Stimulated activated effector memory CD8-positive, alpha-beta T cell treated with anti-CD3 and anti-CD28 coated beads, Interleukin-12 subunit alpha, Interleukin-12 subunit beta, amount 100 ng/mL, for 72 hours (primary cell): ENCODE results near the gene PCNX3.
"Not testable (repeated sequence)": the region's sequence is repeated elsewhere in the genome, so short reads cannot be mapped to it uniquely, and the experiment has no call there.

Experiments
- ATAC-seq: fragments of 150-1000 bp; cut with Tn5 transposase; 2 replicates; pipeline ENCODE4 v1.10.0; 2021
- DNase-seq, 2 donors: peaks; one replicate each; pipeline ENCODE4 v3.0.0; 2021 to 2022; ENCODE audit warnings: low spot score in 2 of 2
- H3K27ac Mint-ChIP-seq: one replicate; pipeline ENCODE4 v1.8.0; 2022; ENCODE audit warnings: mild to moderate bottlenecking, mixed read lengths
- H3K36me3 Mint-ChIP-seq: one replicate; pipeline ENCODE4 v1.8.0; 2022; ENCODE audit warnings: mild to moderate bottlenecking, mixed read lengths
- H3K4me1 Mint-ChIP-seq: one replicate; pipeline ENCODE4 v1.8.0; 2022; ENCODE audit warnings: mixed read lengths
- H3K4me3 Mint-ChIP-seq: one replicate; pipeline ENCODE4 v1.8.0; 2022; ENCODE audit warnings: mild to moderate bottlenecking, mixed read lengths
- H3K9me3 Mint-ChIP-seq: one replicate; pipeline ENCODE4 v1.8.0; 2022; ENCODE audit warnings: mixed read lengths

PCNX3 gene

DNA sequence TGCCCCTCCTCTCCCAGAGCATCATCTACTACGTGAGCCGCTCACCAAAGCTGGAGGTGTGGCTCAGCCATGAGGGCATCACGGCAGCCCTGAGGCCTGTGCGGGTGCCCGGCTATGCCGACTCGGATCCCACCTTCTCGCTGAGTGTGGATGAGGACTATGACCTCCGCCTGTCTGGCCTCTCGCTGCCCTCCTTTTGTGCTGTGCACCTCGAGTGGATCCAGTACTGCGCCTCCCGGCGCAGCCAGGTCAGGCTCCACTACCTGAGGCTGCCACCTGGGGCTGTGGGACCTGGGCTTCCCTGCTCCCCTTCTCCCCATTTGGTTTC is 18.5 kb downstream of the PCNX3 start:
- H3K36me3 Mint-ChIP-seq = peaks cover 65% of the 10 kb centered on the region

DNA sequence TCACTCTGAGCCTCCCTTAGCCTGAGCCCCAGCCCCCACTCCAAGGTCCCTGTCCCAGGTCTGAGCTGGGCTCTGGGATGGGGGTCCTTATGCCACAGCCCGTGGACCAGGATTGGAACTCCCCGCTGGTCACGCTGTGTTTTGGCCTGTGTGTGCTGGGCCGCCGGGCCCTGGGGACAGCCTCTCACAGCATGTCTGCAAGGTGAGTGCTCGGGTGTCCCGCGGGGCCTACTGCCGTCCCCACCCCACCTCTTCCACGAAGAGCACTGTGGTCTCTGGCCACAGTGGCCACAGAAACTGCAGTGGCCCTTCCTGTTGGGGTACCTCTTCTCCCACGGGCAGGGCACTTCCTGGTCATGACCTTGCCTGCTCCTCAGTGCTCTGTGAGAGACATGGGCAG is 18.9 kb downstream of the PCNX3 start:
- no peak for ATAC-seq
- peaks cover 64% of the 10 kb centered on the region for H3K36me3 Mint-ChIP-seq

More for the DNA sequence above, 18.5 kb downstream of the PCNX3 start:
- H3K4me3 Mint-ChIP-seq = peak overlapping the region; percentile 44
- no peaks in the 10 kb centered on the region for H3K9me3 Mint-ChIP-seq
- peak; percentile 35 for ATAC-seq
- peaks cover 44% of the 10 kb centered on the region for H3K4me1 Mint-ChIP-seq
- peak overlapping the region; percentile 94 for H3K27ac Mint-ChIP-seq
- no peak for DNase-seq

DNA sequence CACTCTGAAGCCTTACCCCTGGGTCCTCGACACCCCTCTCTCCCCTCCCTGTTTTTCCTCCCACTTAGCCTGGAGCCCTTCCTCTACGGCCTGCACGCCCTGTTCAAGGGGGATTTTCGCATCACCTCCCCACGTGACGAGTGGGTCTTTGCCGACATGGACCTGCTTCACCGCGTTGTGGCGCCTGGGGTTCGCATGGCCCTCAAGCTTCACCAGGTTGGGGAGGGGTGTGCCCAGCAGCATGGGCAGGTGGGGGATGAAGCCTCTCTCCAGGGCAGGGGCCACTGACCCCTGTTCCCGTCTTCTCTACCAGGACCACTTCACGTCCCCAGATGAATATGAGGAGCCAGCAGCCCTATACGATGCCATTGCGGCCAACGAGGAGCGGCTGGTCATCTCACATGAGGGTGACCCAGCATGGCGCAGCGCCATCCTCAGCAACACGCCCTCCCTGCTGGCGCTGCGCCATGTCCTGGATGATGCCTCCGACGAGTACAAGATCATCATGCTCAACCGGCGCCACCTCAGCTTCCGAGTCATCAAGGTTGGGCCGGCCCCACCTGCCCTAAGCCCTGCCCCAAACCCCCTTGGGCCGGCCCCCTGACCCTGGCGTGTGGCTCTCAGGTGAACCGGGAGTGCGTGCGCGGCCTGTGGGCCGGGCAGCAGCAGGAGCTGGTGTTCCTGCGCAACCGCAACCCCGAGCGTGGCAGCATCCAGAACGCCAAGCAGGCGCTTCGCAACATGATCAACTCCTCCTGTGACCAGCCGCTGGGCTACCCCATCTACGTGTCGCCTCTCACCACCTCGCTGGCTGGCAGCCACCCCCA is 19.5 kb downstream of the PCNX3 start:
- ATAC-seq (no peak), DNase-seq (no peak)
- Mint-ChIP-seq H3K36me3 (peaks cover 68% of the 10 kb centered on the region), H3K27ac (peak overlapping the region; percentile 94), H3K4me1 (peaks cover 55% of the 10 kb centered on the region), H3K9me3 (no peaks in the 10 kb centered on the region), H3K4me3 (no peak overlapping the region)

More for the DNA sequence above, 18.9 kb downstream of the PCNX3 start:
- Mint-ChIP-seq H3K27ac (peak overlapping the region; percentile 94), H3K4me1 (peaks cover 48% of the 10 kb centered on the region), H3K9me3 (no peaks in the 10 kb centered on the region), H3K4me3 (peak overlapping the region; percentile 44)
- no peak for DNase-seq

DNA sequence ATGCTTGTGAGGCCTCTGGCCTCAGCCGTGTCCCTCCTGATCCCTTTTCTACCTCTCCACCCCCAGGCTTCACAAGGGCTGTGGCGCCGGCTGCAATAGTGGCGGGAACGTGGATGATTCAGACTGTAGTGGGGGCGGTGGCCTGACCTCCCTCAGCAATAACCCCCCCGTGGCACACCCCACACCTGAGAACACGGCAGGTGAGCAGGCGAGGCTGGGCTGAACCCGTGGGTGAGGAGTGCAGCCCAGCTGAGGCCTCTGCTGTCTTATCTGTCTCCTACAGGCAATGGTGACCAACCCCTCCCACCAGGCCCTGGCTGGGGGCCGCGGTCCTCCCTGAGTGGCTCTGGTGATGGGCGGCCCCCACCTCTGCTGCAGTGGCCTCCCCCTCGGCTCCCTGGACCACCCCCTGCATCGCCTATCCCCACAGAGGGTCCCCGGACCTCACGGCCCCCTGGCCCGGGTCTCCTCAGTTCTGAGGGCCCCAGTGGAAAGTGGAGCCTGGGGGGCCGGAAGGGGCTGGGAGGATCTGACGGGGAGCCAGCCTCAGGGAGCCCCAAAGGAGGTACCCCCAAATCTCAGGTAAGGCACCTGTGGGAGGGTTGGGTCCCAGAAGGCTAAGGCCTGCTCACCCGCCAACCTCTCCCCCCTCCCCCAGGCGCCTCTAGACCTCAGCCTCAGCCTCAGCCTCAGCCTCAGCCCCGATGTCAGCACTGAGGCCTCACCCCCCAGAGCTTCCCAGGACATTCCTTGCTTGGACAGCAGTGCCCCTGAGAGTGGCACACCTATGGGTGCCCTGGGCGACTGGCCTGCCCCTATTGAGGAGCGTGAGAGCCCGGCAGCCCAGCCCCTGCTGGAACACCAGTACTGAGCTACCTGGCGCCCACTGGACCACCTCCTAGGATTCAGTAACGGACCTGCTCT is 20.8 kb downstream of the PCNX3 start:
- Mint-ChIP-seq H3K4me3 (peak overlapping the region; percentile 94), H3K4me1 (peaks cover 64% of the 10 kb centered on the region), H3K27ac (peak overlapping the region; percentile 96), H3K36me3 (peaks cover 64% of the 10 kb centered on the region), H3K9me3 (no peaks in the 10 kb centered on the region)
- ATAC-seq (no peak), DNase-seq (no peak)

DNA sequence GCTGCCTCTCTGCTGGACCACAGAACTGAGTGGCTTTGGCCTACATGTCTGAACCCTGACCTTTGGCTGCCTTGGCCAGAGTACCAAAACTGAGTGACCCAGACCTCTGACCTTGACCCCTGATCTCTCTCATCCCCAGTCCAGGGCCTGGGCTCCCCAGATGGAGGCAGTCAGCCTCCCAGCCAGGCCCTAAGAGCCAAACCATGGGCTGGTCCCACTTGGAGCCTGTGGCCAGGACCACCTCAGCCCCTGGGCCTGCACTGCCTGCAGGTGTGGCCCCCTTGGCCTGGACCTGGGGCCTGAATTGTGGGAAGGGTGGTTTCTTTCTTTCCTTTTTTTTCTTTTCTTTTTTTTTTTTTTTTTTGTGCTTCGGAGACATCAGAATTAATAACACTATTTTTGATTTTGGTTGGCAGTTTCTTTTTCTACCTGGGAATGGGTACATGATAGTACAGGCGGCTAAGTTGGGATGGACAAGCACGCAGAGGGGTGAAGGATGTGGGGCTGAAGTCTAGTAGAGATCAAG is 21.5 kb downstream of the PCNX3 start:
- Mint-ChIP-seq H3K4me3 (peak overlapping the region; percentile 94), H3K36me3 (peaks cover 64% of the 10 kb centered on the region), H3K9me3 (no peaks in the 10 kb centered on the region), H3K4me1 (peaks cover 66% of the 10 kb centered on the region), H3K27ac (peak overlapping the region; percentile 96)
- DNase-seq = no peak
- no peak for ATAC-seq

DNA sequence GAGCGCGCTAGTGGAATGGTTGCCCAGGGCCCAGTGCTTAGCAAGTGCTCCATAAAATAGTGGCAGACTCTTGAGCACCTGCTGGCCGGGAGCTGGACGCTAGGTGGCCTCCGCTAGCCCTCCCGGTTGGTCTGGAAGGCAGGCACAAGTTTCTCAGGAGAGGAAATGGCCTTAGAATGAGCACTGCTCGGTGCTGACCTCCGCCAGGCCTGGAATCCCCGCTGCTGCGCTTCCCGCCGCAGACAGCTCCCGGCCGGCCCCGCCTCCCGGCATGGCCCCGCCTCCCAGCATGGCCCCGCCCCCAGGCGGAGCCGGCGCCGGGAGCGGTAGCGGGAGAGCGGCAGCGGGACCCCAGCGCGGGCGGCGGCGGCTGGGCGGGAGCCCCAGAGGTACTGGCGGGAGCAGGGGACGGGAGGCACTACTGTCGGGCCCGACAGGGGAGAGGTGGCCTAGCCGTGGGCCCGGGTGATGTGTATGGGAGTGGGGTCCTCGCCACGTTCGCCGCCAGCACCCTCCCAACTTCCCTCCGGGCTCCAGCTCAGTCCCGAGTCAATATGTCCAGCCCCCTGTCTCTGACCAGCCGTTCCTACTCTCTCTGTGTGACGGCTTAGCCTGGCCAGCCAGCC is 22.3 kb downstream of the PCNX3 start, which contains the start of gene SIPA1:
SIPA1 (plus strand) TSS at position 308 of the 626 bp plus-strand sequence. CDS start 2,821 bp downstream, outside the sequence.
- DNase-seq (peak; percentile 84 to 89), ATAC-seq (peak; percentile 65)
- H3K27ac Mint-ChIP-seq = peak within 1 kb of the TSS; percentile 96
- peaks cover 72% of the 10 kb centered on the region for H3K36me3 Mint-ChIP-seq
- peaks cover 67% of the 10 kb centered on the region for H3K4me1 Mint-ChIP-seq
- peak within 1 kb of the TSS; percentile 94 for H3K4me3 Mint-ChIP-seq
- no peaks in the 10 kb centered on the region for H3K9me3 Mint-ChIP-seq

DNA sequence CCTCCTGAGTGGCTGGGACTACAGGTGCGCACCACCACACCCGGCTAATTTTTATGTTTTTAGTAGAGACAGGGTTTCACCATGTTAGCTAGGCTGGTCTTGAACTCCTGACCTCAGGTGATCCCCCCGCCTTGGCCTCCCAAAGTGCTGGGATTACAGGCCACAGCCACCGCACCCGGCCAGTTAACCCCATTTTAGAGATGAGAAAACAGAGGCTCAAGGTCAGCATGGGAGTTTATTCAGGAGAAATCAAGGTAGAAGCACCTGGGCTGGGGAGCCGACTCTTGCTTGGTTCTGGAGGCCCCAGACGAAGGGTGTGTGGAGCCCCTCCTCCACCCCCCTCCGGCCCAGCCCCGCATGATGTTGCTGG is 23.6 kb downstream of the PCNX3 start:
- not testable (repeated sequence) for H3K9me3 Mint-ChIP-seq, ATAC-seq, DNase-seq
- peak overlapping the region; percentile 96 for H3K27ac Mint-ChIP-seq
- peaks cover 67% of the 10 kb centered on the region for H3K4me1 Mint-ChIP-seq
- H3K36me3 Mint-ChIP-seq = peaks cover 79% of the 10 kb centered on the region
- peak overlapping the region; percentile 94 for H3K4me3 Mint-ChIP-seq

DNA sequence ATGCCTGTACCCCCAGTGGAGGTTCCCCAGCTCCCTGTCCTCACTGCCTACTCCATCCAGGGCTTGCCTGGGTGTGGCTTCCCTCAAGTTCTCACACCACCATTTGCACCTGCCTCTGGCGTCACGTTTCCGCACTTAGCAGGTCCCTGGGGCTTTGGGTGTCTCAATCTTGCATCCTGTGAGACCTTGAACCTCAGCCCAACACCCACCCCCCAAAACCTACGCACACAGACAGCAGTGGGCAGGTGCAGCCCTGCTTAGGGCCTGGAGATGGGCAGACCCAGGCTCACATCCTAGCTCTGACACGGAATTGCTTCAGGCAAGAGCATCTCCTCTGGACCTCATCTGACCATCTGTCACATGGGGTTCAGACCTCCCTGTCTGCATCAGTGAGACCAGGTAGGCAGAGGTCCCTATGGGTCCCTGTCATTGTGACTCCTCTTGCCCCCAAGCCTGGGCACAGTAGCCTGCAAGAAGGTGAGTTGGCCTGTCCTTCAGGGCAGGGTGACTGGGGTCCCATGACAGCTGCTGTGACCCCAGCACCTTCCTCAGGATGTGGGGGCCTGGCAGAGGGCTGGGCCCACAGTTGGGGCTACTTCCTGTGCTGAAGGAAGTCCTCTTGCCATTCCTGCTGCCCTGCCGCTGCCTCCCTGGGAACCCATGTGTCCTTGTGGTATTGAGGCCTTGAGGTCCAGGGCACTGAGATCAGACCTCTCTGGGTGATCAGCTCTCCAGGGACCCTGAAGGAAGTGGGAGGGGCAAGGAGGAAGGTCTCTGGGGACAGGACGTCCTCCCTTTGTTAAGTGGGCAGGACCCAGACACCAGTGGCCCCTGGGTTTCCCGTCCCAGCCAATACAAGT is 24.3 kb downstream of the PCNX3 start:
- peaks cover 67% of the 10 kb centered on the region for H3K4me1 Mint-ChIP-seq

DNA sequence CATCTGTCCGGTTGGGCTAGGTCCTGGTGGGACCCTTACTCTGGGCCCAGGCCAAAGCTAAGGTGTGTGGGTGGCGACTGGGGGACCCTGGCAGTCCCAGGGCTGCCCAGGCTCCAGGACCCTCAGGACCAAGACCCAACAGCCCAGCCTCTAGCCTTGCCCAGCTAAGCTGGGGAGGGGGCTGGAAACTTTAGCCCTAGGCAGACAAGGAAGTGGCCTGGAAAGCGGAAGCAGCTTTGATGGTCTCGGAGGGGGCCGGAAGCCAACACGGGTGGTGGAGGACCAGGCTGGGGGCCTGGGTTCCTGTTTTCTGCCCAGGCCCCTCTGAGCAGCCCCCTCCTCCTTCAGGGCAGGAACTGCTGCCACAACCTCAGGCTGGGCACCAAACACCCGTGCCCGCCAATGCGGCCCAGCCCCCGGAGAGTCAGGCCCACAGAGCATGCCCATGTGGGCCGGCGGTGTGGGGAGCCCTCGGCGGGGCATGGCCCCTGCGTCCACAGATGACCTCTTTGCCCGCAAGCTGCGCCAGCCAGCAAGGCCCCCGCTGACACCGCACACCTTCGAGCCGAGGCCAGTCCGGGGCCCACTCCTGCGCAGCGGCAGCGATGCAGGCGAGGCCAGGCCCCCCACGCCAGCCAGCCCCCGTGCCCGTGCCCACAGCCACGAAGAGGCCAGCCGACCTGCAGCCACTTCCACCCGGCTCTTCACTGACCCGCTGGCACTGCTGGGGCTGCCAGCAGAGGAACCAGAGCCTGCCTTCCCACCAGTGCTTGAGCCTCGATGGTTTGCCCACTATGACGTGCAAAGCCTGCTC is 25.1 kb downstream of the PCNX3 start:
- peak; percentile 5 for ATAC-seq
- Mint-ChIP-seq H3K9me3 (no peaks in the 10 kb centered on the region), H3K4me3 (peak overlapping the region; percentile 94), H3K27ac (peak overlapping the region; percentile 96), H3K36me3 (peaks cover 79% of the 10 kb centered on the region), H3K4me1 (peaks cover 62% of the 10 kb centered on the region)
- no peak for DNase-seq

More for the DNA sequence above, 24.3 kb downstream of the PCNX3 start:
- ATAC-seq (peak; percentile 27), DNase-seq (peak in 1 of 2 donors; percentile 70)
- H3K27ac Mint-ChIP-seq = peak overlapping the region; percentile 96
- H3K4me3 Mint-ChIP-seq = peak overlapping the region; percentile 94
- peaks cover 79% of the 10 kb centered on the region for H3K36me3 Mint-ChIP-seq
- H3K9me3 Mint-ChIP-seq = no peaks in the 10 kb centered on the region

DNA sequence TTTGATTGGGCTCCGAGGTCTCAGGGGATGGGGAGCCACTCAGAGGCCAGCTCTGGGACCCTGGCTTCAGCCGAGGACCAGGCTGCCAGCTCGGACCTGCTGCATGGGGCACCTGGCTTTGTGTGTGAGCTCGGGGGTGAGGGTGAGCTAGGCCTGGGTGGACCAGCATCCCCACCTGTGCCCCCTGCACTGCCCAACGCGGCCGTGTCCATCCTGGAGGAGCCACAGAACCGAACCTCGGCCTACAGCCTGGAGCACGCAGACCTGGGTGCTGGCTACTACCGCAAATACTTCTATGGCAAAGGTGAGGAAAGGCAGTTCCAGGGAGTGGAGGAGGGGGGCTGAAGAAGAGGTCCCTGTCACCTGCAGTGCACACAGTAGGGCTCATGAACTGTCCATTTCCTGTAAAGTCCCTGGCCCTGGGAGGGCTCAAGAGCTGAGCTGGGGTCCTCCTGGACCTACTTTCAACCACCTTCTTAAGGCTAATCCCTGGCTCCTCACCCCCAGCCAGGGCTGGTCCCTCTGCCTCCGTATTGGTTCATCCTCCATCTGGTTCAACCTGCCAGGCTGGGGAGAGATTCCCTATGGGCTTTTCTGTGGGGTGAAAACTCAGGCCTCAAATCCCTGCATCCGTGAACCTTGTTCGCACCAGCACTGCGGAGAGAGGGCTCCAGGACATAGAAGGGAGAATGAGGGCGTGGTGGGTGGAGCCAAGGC is 25.9 kb downstream of the PCNX3 start:
- peak overlapping the region; percentile 94 for H3K4me3 Mint-ChIP-seq
- peaks cover 62% of the 10 kb centered on the region for H3K4me1 Mint-ChIP-seq
- H3K9me3 Mint-ChIP-seq = no peaks in the 10 kb centered on the region
- peak overlapping the region; percentile 96 for H3K27ac Mint-ChIP-seq
- ATAC-seq (no peak), DNase-seq (no peak)
- H3K36me3 Mint-ChIP-seq = peaks cover 84% of the 10 kb centered on the region

DNA sequence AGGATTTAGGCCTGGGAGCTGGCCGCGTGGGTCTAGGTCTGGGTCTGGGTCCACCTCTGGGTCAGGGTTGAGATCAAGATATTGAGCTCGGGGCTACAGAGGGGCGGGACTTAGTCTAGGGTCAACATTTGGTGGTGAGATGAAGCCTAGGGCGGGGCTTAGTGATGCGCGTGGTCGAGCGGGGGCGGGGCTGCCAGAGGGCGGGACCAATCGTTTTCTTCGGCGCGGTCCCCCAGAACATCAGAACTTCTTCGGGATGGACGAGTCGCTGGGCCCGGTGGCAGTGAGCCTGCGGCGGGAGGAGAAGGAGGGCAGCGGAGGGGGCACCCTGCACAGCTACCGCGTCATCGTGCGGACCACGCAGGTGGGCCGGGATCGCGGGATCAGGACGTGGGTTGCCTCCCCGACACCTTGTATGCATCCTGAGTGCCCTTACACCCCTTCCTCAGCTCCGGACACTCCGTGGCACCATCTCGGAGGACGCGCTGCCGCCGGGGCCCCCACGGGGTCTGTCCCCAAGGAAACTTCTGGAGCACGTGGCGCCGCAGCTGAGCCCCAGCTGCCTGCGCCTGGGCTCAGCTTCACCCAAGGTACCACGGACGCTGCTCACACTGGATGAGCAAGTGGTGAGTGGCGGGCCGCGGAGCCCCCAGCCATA is 26.6 kb downstream of the PCNX3 start:
- H3K36me3 Mint-ChIP-seq = peaks cover 78% of the 10 kb centered on the region
- H3K9me3 Mint-ChIP-seq = no peaks in the 10 kb centered on the region
- peak overlapping the region; percentile 94 for H3K4me3 Mint-ChIP-seq
- ATAC-seq = no peak
- DNase-seq = no peak
- H3K27ac Mint-ChIP-seq = peak overlapping the region; percentile 96
- H3K4me1 Mint-ChIP-seq = peaks cover 58% of the 10 kb centered on the region

DNA sequence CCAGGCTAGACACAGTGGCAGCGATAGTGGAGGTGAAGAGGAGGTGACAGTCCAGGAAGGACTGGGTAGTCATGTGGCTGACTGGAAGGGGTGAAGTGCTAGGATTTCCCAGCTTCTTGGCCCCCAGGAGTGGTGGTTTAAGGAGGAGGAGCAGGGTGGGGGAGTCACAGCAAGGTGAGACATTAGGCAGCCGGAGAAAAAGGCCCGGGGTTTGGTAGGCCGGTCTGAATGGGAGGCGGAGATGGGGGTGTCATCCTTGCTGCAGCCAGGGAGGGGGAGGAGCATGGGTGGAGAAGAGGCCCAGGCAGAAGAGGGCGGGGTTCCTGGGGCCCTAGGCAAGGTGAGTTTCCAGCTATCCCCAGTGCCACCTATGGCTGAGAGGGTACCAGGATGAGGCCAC is 28.4 kb downstream of the PCNX3 start:
- Mint-ChIP-seq H3K27ac (peak overlapping the region; percentile 90), H3K9me3 (no peaks in the 10 kb centered on the region), H3K4me1 (peaks cover 46% of the 10 kb centered on the region), H3K4me3 (no peak overlapping the region), H3K36me3 (peaks cover 79% of the 10 kb centered on the region)
- no peak for ATAC-seq
- DNase-seq = no peak

DNA sequence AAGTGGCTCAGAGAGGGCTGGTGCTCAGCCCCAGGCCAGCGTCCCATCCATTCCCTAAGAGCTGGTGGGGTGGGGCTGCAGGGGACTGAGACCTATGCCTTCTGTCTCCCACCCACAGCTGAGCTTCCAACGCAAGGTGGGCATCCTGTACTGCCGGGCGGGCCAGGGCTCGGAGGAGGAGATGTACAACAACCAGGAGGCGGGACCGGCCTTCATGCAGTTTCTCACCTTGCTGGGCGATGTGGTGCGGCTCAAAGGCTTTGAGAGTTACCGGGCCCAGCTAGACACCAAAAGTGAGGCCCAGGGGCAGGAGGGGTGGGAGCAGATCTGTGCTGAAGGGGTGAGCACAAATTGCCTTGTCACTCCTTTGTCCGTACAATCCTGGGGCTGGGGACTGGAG is 29.3 kb downstream of the PCNX3 start:
- no peak for DNase-seq
- Mint-ChIP-seq H3K9me3 (no peaks in the 10 kb centered on the region), H3K27ac (peak overlapping the region; percentile 90), H3K4me1 (peaks cover 37% of the 10 kb centered on the region), H3K4me3 (no peak overlapping the region), H3K36me3 (peaks cover 85% of the 10 kb centered on the region)
- ATAC-seq = no peak
